Measurements from ENCODE around the gene CCDC68. TPM values are rescaled to one million over a fixed set of nuclear protein-coding genes. Genes with fewer than 3 reads are reported as not detected.
A peak's percentile ranks its signal among the peaks of the same experiment; 100 is the strongest.

CCDC68 gene, protein sequence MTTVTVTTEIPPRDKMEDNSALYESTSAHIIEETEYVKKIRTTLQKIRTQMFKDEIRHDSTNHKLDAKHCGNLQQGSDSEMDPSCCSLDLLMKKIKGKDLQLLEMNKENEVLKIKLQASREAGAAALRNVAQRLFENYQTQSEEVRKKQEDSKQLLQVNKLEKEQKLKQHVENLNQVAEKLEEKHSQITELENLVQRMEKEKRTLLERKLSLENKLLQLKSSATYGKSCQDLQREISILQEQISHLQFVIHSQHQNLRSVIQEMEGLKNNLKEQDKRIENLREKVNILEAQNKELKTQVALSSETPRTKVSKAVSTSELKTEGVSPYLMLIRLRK
- total RNA-seq (10 to 100 TPM in 3 of 7 donors, 1 to 10 TPM in 4; 5.4 to 62.8 (median 8.9) TPM), polyA plus RNA-seq (10 to 100 TPM; 11.2 to 17.7 TPM)
- long read RNA-seq, donor 1, partial matches to known transcripts = 0 of 10 reads
- long read RNA-seq, donor 1, other reads (novel, unspliced or antisense) = 10 of 10 reads
- long read RNA-seq, donor 2 = 0 reads
- long read RNA-seq, donor 3, full-length matches to known transcripts = 3 of 5 reads
- long read RNA-seq, donor 3, partial matches to known transcripts = 0 of 5 reads
- long read RNA-seq, donor 3, other reads (novel, unspliced or antisense) = 2 of 5 reads

DNA sequence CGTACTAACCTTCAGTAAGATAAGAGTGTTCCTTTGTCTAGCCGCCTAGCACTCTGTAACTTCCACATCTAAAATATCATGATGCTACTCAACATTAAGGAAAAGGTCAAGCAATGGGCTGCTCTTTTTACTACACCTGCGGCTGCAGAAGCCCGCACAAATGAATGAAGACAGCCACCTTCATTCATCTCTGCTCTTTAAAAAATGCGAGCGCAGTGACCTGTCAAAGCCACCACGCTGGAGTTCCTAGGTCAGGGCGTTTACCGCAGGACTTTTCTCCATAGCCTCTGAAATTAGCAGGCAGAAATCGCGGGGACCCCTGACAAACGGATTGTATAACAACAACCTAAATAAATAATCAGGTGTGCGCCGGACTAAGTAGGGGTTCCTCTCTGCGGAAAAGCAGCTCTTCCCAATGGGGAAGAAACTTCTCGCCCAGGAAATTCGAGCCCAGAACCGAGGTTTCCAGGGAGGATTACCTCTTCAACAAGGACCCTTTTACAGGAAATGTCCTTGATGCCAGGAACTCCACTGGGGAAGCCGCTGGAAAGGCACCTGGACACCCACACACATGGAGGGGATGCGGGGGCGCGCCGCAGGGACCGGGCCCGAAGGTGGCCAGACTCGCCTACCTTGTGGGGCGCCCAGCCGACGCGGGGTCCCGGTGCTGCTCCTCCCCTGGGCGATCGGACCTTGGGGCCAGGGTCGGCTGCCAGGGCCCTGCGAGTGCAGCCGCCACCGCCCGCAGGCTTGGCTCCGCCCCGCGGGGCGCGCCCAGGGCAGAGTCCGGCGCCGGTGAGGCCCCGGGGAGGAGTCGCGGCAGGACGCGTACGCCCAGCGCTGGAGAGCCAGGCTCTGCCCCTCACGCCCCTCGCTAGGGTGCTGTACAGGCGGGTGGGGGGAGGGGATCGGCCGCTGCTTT lies at the start of gene CCDC68:
Gene CCDC68 (minus strand): TSS at position 758 of the 922 bp plus-strand sequence. CDS start 16,670 bp downstream, outside the sequence.
- H3K27ac ChIP-seq = peak within 1 kb of the TSS; percentile 80 to 82
- no peaks in the 10 kb centered on the region for H3K36me3 ChIP-seq
- DNase-seq = peak; percentile 49 to 81 (median 61)
- H3K27me3 ChIP-seq = no peaks in the 10 kb centered on the region
- 9 to 17% (median 10%) methylated on average over 53 to 58 of the region's 58 CpGs for WGBS, 3 donors
- H3K9me3 ChIP-seq = no peaks in the 10 kb centered on the region
- intact Hi-C loops (cut with DNase I) = no loop called here
- H3K4me3 ChIP-seq = peak within 1 kb of the TSS; percentile 48
- TF ChIP-seq, protein P1, sequence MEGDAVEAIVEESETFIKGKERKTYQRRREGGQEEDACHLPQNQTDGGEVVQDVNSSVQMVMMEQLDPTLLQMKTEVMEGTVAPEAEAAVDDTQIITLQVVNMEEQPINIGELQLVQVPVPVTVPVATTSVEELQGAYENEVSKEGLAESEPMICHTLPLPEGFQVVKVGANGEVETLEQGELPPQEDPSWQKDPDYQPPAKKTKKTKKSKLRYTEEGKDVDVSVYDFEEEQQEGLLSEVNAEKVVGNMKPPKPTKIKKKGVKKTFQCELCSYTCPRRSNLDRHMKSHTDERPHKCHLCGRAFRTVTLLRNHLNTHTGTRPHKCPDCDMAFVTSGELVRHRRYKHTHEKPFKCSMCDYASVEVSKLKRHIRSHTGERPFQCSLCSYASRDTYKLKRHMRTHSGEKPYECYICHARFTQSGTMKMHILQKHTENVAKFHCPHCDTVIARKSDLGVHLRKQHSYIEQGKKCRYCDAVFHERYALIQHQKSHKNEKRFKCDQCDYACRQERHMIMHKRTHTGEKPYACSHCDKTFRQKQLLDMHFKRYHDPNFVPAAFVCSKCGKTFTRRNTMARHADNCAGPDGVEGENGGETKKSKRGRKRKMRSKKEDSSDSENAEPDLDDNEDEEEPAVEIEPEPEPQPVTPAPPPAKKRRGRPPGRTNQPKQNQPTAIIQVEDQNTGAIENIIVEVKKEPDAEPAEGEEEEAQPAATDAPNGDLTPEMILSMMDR (IDR thresholded peaks at IDR 0.05) = no peak
- H3K4me1 ChIP-seq (ENCODE audit: insufficient read depth) = peaks cover 10% of the 10 kb centered on the region

GRCh38 chr18:55007602-55008001 lies 48.3 kb upstream of the CCDC68 start:
- intact Hi-C loops (cut with DNase I) = no loop called here

DNA sequence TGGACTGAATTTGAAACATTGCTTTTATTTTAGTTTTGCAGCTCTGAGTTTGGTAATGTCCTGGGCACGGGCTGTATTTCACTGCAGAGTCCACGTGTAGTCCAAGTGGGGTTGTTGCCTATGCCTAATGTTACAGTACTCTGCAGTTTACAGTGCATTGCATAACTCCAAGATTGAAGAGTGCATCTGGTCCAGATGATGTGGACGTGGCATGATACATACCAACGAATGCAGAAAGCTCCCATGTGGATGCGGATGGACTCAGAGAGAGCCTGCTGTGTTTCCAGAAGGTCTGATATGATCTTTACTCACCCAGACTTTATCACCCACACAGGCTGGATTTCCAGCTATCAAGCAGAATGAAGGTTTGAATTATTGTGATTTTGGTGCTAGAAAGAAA lies 44.4 kb upstream of the CCDC68 start:
- Histone ChIP-seq H3K27me3 (no peaks in the 10 kb centered on the region), H3K36me3 (no peaks in the 10 kb centered on the region), H3K4me3 (no peak overlapping the region), H3K9me3 (no peaks in the 10 kb centered on the region), H3K4me1 (ENCODE audit: insufficient read depth) (no peaks in the 10 kb centered on the region), H3K27ac (no peak overlapping the region)
- no peak for DNase-seq
- intact Hi-C loops (cut with DNase I) = no loop called here
- WGBS, 3 donors = 83 to 87% (median 85%) methylated on average over 5 of the region's 5 CpGs
- TF ChIP-seq POLR2A (IDR thresholded peaks at IDR 0.05) (no peak), EP300 (IDR thresholded peaks at IDR 0.05) (no peak)
- TF ChIP-seq, protein P1 (IDR thresholded peaks at IDR 0.05) = no peak

More at GRCh38 chr18:55007602-55008001, 48.3 kb upstream of the CCDC68 start:
- TF ChIP-seq POLR2A (IDR thresholded peaks at IDR 0.05) (no peak), EP300 (IDR thresholded peaks at IDR 0.05) (no peak)
- TF ChIP-seq, protein P1 (IDR thresholded peaks at IDR 0.05) = no peak
- no peaks in the 10 kb centered on the region for H3K9me3 ChIP-seq
- H3K27me3 ChIP-seq = no peaks in the 10 kb centered on the region
- H3K4me3 ChIP-seq = no peak overlapping the region
- H3K4me1 ChIP-seq (ENCODE audit: insufficient read depth) = no peaks in the 10 kb centered on the region
- H3K36me3 ChIP-seq = no peaks in the 10 kb centered on the region
- no peak for DNase-seq
- 84 to 88% (median 85%) methylated on average over 4 of the region's 4 CpGs for WGBS, 3 donors
- H3K27ac ChIP-seq = no peak overlapping the region

- TF ChIP-seq POLR2A (IDR thresholded peaks at IDR 0.05) = no peak
- no peak for TF ChIP-seq EP300 (IDR thresholded peaks at IDR 0.05)
- TF ChIP-seq, protein P1 (IDR thresholded peaks at IDR 0.05) = no peak
- H3K36me3 ChIP-seq = no peaks in the 10 kb centered on the region
- DNase-seq = no peak
Measured at GRCh38 chr18:55002261-55002660, 43.0 kb upstream of the CCDC68 start.

More at GRCh38 chr18:55002261-55002660, 43.0 kb upstream of the CCDC68 start:
- 73 to 93% (median 88%) methylated on average over 3 of the region's 3 CpGs for WGBS, 3 donors
- H3K27ac ChIP-seq = no peak overlapping the region
- H3K9me3 ChIP-seq = no peaks in the 10 kb centered on the region
- intact Hi-C loops (cut with DNase I) = no loop called here
- no peak overlapping the region for H3K4me3 ChIP-seq
- no peaks in the 10 kb centered on the region for H3K4me1 ChIP-seq (ENCODE audit: insufficient read depth)
- no peaks in the 10 kb centered on the region for H3K27me3 ChIP-seq
